GM18907 (cell line): ENCODE data around the gene DMD.
"Not testable (repeated sequence)": the region's sequence is repeated elsewhere in the genome, so short reads cannot be mapped to it uniquely, and the experiment has no call there.

Experiments used
- ATAC-seq: cut with Tn5 transposase; IDR thresholded peaks from one replicate; pipeline ENCODE4 v1.9.1; 2021; ENCODE audit warnings: mild to moderate bottlenecking, moderate library complexity; ENCODE audit not compliant: unreplicated experiment

DMD gene

GRCh38 chrX:33156152-33156726 is 55.1 kb downstream of the DMD start:
- ATAC-seq = no peak

GRCh38 chrX:33149580-33149979 is 61.8 kb downstream of the DMD start:
- ATAC-seq = no peak

GRCh38 chrX:33149085-33149484 is 62.3 kb downstream of the DMD start:
- no peak for ATAC-seq

GRCh38 chrX:33142331-33142730 is 69.0 kb downstream of the DMD start:
- no peak for ATAC-seq

DNA sequence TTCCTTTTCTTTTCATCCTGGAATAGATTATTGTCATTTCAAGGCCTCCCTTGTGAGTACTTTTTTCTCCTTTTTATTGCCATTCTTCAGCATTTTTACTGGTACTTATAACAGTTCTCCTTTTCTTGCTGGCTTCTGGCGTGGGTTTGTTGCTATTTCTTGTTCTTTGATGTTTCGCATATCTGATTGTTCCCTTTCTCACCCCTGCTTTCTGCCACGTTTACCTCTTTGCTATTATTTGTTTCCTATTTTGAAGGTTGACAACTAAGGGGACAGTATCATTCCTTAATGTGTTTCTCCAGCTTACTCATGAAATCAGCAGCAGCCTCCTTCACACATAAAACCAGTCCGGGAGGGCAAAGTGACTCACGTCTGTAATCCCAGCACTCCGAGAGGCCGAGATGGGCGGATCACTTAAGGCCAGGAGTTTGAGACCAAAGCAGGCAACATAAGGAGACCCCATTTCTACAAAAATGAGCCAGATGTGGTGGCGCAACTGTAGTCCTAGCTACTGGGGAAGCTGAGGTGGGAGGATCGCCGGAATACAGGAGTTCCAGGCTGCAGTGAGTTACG is 72.6 kb downstream of the DMD start:
- ATAC-seq = no peak

DNA sequence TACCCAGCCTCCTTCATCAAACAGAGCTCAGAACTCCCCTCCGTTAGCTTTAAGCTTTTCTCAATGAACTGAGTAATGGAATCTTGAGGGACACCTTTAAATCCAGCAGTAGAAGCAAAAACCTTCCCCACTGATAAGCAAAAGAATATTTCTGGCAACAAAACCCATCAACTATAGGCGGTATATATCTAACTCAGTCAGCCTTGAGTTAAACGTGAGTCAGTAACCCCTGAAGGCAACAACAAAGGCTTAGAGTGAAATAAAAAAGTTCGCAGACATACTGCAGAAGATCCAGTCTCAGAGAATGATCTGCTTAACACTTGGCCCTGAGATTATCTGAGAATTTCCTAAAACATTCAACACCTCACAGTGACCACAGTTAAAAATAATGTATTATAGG is 77.2 kb downstream of the DMD start:
- ATAC-seq = no peak

- ATAC-seq = no peak
These were observed 78.0 kb downstream of the DMD start for GRCh38 chrX:33133320-33133719.

GRCh38 chrX:33132569-33132968 is 78.8 kb downstream of the DMD start:
- ATAC-seq = no peak

- ATAC-seq = no peak
These were observed 81.7 kb downstream of the DMD start for GRCh38 chrX:33129607-33130006.

- no peak for ATAC-seq
These were observed 83.1 kb downstream of the DMD start for GRCh38 chrX:33128048-33128805.

- no peak for ATAC-seq
These were observed 84.9 kb downstream of the DMD start for GRCh38 chrX:33126469-33126868.

DNA sequence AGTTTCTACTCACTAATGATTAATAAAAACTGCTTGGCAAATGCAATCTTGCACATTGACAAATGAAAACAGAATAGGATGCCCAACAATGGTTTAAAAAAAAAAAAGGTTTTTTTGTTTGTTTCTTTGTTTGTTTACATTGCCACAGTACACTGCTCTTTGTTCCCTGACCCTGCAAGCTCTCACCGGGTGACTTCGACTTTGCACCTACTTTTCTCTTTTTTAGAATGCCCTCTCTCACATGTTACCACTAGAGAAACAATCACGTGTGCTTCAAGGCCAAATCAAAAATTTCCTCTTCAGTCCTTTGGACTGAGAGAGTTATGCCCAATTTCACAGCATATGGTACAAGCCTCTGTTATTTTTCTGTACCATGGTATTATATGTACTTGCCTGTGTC is 101.5 kb downstream of the DMD start:
- no peak for ATAC-seq

- ATAC-seq = no peak
These were observed 104.6 kb downstream of the DMD start for GRCh38 chrX:33106737-33107136.

DNA sequence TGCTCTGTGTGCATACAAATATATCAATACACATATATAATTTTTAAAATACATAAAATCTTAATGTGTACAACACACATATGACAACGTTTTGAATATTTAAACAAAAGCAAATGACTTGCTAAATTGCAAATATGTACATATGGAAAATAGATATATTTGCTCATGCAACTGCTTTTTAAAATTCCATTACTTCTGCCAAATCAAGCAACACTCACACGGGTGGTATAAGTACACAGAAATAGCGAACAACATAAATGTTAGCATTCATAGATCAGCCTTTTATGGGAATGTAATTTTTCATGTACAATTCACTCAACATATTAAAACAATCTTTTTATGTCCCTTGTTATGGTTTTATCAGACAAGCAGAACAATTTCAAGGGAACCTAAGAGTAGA is 116.3 kb downstream of the DMD start:
- no peak for ATAC-seq

DNA sequence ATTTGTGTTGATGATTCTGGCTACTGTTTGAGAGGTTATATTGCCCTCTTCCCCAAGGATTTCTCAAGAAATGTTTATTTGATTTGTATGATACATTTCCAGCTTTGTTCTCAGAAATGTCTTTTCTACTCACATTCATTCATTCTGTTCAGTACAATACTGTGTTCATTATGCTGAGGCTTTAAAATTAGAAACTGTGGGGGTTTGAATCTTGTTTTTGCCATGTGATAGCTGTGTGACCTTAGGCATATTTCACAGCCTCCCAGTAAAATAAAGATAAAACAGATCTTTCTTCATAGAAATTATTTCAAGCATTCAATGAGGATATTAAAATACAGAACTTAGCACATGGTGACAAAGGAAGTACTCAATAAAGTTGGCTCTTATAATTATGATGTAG is 123.9 kb downstream of the DMD start:
- no peak for ATAC-seq

GRCh38 chrX:33086886-33087285 is 124.5 kb downstream of the DMD start:
- ATAC-seq = no peak

DNA sequence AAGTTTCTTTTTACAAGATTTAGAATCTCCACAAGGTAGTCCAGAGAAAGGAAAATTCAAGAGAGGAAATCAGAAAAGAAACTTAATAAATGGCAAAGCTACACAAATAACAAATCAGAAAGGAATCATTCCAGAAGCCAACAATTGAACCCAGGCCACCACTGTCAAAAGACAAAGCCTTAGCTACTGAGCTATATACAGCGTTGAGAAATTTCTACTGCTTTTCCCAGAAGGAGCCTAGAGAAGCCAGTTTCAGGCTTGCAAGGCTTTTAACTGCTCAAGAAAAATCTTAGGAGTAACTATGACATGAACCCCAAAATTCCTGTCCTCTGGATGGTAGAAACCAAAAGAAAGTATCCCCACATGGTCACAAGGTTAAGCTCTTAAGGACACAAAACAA is 129.0 kb downstream of the DMD start:
- ATAC-seq = no peak

DNA sequence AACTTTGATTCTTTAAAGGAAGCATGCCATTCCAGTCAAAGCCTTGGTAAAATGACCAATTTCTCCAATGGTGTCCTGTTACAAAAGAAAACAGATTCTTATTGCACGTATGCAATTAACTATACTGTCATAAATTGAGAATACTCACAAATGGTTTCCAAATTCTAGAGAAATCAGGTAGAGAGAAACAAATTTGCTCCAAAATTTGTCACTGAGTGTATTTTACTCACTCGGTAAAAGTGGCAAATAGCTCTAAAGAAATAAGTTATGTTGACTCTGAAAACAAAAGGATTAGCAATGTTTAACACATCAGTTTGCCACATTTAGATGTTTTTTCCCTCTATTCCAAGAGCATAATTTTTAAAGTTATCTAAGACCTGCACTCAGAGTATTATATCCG is 133.1 kb downstream of the DMD start:
- no peak for ATAC-seq

- not testable (repeated sequence) for ATAC-seq
These were observed 137.7 kb downstream of the DMD start for GRCh38 chrX:33073660-33074059.

- no peak for ATAC-seq
These were observed 145.9 kb downstream of the DMD start for GRCh38 chrX:33065415-33065814.

- no peak for ATAC-seq
These were observed 149.3 kb downstream of the DMD start for GRCh38 chrX:33062041-33062440.

DNA sequence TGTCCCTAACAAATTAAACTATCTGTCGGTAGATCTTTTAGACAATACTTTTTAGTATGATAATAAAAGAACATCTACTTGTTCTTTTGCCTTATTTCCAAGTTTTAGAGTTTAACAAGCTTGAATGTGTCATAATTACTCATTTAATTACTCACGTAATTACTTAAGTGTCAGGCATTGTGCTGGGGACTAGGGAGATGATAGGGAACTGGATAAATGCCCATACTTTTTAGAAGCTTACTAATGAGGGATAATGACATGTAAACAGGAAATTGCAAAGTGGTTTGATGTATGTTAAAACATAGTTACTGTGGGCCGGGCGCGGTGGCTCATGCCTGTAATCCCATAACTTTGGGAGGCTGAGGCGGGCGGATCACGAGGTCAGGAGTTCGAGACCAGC is 158.3 kb downstream of the DMD start:
- ATAC-seq = no peak

GRCh38 chrX:33045882-33046281 is 165.5 kb downstream of the DMD start:
- no peak for ATAC-seq
